ENCODE results near the gene PMVK. TPM values are rescaled to one million over a fixed set of nuclear protein-coding genes. Genes with fewer than 3 reads are reported as not detected.

PMVK gene
- total and polyA plus RNA-seq, 10 of the 15 experiments (the other 5 are each of a cell fraction or from before 2014, with no cell fraction given) = 6.0 to 121 (median 49.4) TPM

GRCh38 chr1:154910851-154911250 is 25.7 kb downstream of the PMVK start:
- ChIA-PET RAD21 (ENCODE audit: unreplicated experiment) (interaction anchor here (0.6 kb wide), 1 partner anchor 74 kb away, joined by 3 read pairs; no protein-coding TSS in a partner anchor), POLR2A (no interaction called here), SMC1A (ENCODE audit: uncharacterized antibody, unreplicated experiment) (interaction anchor here (0.6 to 1.1 kb wide), 3 partner anchors 10 to 639 kb away, joined by 3 read pairs; no protein-coding TSS in a partner anchor), CTCF (no interaction called here)
- 61% methylated on average over 5 of the region's 5 CpGs for WGBS (ENCODE audit: insufficient coverage, insufficient replicate concordance, low lambda C conversion rate, missing lambda C conversion rate)
- H3K27me3 ChIP-seq (replicated peaks in 1 of 2; ENCODE audit: control insufficient read depth in 2 of 2, insufficient read depth in 2 of 2, low read length in 1 of 2) = no peaks in the 10 kb centered on the region
- H3K4me1 ChIP-seq (ENCODE audit: control insufficient read depth, insufficient read depth, low read length) = no peaks in the 10 kb centered on the region
- H3K79me2 ChIP-seq (ENCODE audit: control insufficient read depth, insufficient read depth, low read length) = no peaks in the 10 kb centered on the region
- no peak overlapping the region for H3K9ac ChIP-seq (ENCODE audit: control insufficient read depth, insufficient read depth, low read length)
- BruUV-seq (replicated peaks) = no TSS peak
- DNase-seq (ENCODE audit: low read depth, low spot score) = no peak
- no peak for TF ChIP-seq ZNF24 (IDR thresholded peaks at IDR 0.05)
- TF ChIP-seq PRDM15 (CRISPR knock-in tag; IDR thresholded peaks at IDR 0.05) = no peak
- TF ChIP-seq MTA2 (IDR thresholded peaks at IDR 0.05; ENCODE audit: low read depth) = no peak
- TF ChIP-seq TCF3 (IDR thresholded peaks at IDR 0.05; ENCODE audit: borderline replicate concordance, insufficient read depth, low read depth, low read length) = no peak
- H3K27ac ChIP-seq (ENCODE audit: control insufficient read depth, insufficient read depth) = no peak overlapping the region
- H3K36me3 ChIP-seq (ENCODE audit: control insufficient read depth in 2 of 2, insufficient read depth in 2 of 2, low read length in 1 of 2) = no peaks in the 10 kb centered on the region
- ATAC-seq = no peak
- H2AFZ ChIP-seq (ENCODE audit: control insufficient read depth, low read depth, low read length) = no peak overlapping the region
- intact Hi-C loops (cut with micrococcal nuclease; ENCODE audit: unreplicated experiment) = no loop called here
- no peaks in the 10 kb centered on the region for H4K20me1 ChIP-seq (ENCODE audit: control insufficient read depth, insufficient read depth)
- in situ Hi-C loops (cut with MboI) = no loop called here
- no peak overlapping the region for H3K4me3 ChIP-seq
- no peak overlapping the region for H3K4me2 ChIP-seq (ENCODE audit: control insufficient read depth, insufficient read depth)
- H3K9me3 ChIP-seq (replicated peaks; ENCODE audit: control insufficient read depth, insufficient read depth, low read length) = no peaks in the 10 kb centered on the region; the same call in 2 of the 3 replicates
- no peak for FAIRE-seq
